Lung (tissue), 12 donors: ENCODE measurements around the gene C1QTNF6. TPM values are rescaled to one million over a fixed set of nuclear protein-coding genes. Genes with fewer than 3 reads are reported as not detected.

ENCODE experiments used
- ATAC-seq: fragments of 200-7000 bp; cut with Tn5 transposase; one replicate; pipeline ENCODE4 v1.9.1; 2020; ENCODE audit warnings: moderate number of reproducible peaks; ENCODE audit not compliant: insufficient read depth, low FRiP score
- DNase-seq, 3 donors: peaks; one replicate each; pipeline ENCODE4 v3.0.0-alpha.2; 2013 to 2017
- H3K27ac ChIP-seq, 2 donors: one replicate each; pipeline ENCODE4 v1.5.1; 2013; ENCODE audit warnings: mild to moderate bottlenecking in 2 of 2, moderate library complexity in 2 of 2, control low read depth in 1 of 2, inconsistent platforms in 1 of 2, low read depth in 1 of 2, low read length in 1 of 2
- H3K27me3 ChIP-seq, 3 donors: one replicate each; pipeline ENCODE4 v1.5.1; 2013; ENCODE audit warnings: low read length in 2 of 3; ENCODE audit not compliant: control insufficient read depth in 3 of 3, insufficient read depth in 3 of 3
- H3K36me3 ChIP-seq, 4 donors: one replicate each; pipeline ENCODE4 v1.5.1; 2013; ENCODE audit warnings: low read length in 4 of 4, mild to moderate bottlenecking in 1 of 4, moderate library complexity in 1 of 4; ENCODE audit not compliant: control insufficient read depth in 4 of 4, insufficient read depth in 4 of 4
- H3K4me1 ChIP-seq, 5 donors: one replicate each; pipeline ENCODE4 v1.5.1; 2013; ENCODE audit warnings: low read length in 5 of 5, mild to moderate bottlenecking in 2 of 5, moderate library complexity in 1 of 5; ENCODE audit not compliant: control insufficient read depth in 5 of 5, insufficient read depth in 5 of 5
- H3K4me3 ChIP-seq: one replicate; pipeline ENCODE4 v1.5.1; 2013; ENCODE audit warnings: mild to moderate bottlenecking, control low read depth, moderate library complexity
- H3K9ac ChIP-seq, 2 donors: one replicate each; pipeline ENCODE4 v1.5.1; 2013; ENCODE audit warnings: low read length in 2 of 2, control low read depth in 1 of 2; ENCODE audit not compliant: insufficient read depth in 1 of 2
- H3K9me3 ChIP-seq, 4 donors: one replicate each; pipeline ENCODE4 v1.5.1; 2013; ENCODE audit warnings: low read length in 3 of 4, mild to moderate bottlenecking in 1 of 4, moderate library complexity in 1 of 4; ENCODE audit not compliant: control insufficient read depth in 4 of 4, insufficient read depth in 3 of 4
- WGBS, 2 donors: extraction: QIAGEN DNeasy Blood & Tissue Kit; methylation state at CpG; one replicate each; pipeline ENCODE4 v1.1.7; 2013; 5-methylcytosine and 5-hydroxymethylcytosine counted together
- polyA plus RNA-seq, 2 donors: library from polyadenylated mRNA; stranded (reverse); fragments of 200-250 nt; gene quantifications; one replicate each; pipeline ENCODE4 v1.2.1, GENCODE V29; 2013
- total RNA-seq, 2 donors: library from RNA; depleted of rRNA in 1 of 2; stranded (reverse); fragments of >200 nt in 1 of 2; gene quantifications; one replicate each; pipeline ENCODE4 v1.2.1, GENCODE V29; 2014 to 2021
- TF ChIP-seq, protein P1 (sequence below): IDR thresholded peaks from 2 replicates; pipeline ENCODE4 v1.5.1; 2012; ENCODE audit warnings: mild to moderate bottlenecking; ENCODE audit errors: control extremely low read depth, extremely low read depth
- donor health status: control.
- donor health status: control.
- donor health status: Bipolar disorder and iron deficiency.
- donor health status: healthy.
- donor health status: DM: yes; HTN: yes; CAD: no.

C1QTNF6 gene
- total and polyA plus RNA-seq, 4 donors: 3.8 to 14.0 (median 4.3) TPM

DNA sequence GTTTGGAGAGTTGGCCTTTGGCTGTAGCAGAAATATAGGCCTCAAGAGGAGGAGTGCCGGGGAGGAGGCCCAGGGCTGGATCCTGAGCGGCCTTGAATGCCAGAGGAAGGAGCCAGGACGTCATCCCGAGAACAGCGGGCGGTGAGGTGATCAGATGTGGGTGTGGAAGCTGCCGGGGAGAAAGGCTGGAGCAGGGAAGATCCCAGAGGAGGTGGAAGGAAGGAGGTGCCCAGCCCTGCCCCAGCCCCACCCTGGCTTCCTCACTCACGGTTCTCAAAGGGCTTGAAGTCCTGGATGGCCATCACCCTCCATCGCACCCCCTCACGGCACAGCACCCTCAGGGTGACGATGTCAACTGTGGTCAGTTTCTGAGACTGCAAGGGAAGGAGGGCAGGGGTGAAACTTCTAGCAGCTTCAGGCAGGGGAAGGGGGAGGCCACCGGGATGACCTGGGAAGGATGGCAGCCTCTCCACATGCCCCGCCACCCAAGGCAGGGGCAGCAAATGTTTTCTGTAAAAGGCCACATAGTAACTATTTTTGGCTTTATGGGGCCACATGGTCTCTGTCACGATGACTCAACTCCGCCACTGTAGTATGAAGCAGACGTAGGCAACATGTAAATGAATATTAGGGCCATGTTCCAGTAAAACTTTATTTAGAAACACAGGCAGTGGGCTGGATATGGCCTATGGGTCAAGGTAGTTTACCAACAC lies 49.0 kb downstream of the C1QTNF6 start:
- no peaks in the 10 kb centered on the region for H3K9me3 ChIP-seq
- DNase-seq: no peak
- TF ChIP-seq, protein P1, sequence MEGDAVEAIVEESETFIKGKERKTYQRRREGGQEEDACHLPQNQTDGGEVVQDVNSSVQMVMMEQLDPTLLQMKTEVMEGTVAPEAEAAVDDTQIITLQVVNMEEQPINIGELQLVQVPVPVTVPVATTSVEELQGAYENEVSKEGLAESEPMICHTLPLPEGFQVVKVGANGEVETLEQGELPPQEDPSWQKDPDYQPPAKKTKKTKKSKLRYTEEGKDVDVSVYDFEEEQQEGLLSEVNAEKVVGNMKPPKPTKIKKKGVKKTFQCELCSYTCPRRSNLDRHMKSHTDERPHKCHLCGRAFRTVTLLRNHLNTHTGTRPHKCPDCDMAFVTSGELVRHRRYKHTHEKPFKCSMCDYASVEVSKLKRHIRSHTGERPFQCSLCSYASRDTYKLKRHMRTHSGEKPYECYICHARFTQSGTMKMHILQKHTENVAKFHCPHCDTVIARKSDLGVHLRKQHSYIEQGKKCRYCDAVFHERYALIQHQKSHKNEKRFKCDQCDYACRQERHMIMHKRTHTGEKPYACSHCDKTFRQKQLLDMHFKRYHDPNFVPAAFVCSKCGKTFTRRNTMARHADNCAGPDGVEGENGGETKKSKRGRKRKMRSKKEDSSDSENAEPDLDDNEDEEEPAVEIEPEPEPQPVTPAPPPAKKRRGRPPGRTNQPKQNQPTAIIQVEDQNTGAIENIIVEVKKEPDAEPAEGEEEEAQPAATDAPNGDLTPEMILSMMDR: no peak
- no peak overlapping the region for H3K9ac ChIP-seq
- H3K4me1 ChIP-seq: no peaks in the 10 kb centered on the region
- ATAC-seq: no peak
- WGBS, 2 donors: 67 to 71% methylated on average over 15 to 16 of the region's 16 CpGs
- H3K27me3 ChIP-seq: no peaks in the 10 kb centered on the region
- H3K27ac ChIP-seq: no peak overlapping the region
- H3K36me3 ChIP-seq: no peaks in the 10 kb centered on the region
- no peak overlapping the region for H3K4me3 ChIP-seq

DNA sequence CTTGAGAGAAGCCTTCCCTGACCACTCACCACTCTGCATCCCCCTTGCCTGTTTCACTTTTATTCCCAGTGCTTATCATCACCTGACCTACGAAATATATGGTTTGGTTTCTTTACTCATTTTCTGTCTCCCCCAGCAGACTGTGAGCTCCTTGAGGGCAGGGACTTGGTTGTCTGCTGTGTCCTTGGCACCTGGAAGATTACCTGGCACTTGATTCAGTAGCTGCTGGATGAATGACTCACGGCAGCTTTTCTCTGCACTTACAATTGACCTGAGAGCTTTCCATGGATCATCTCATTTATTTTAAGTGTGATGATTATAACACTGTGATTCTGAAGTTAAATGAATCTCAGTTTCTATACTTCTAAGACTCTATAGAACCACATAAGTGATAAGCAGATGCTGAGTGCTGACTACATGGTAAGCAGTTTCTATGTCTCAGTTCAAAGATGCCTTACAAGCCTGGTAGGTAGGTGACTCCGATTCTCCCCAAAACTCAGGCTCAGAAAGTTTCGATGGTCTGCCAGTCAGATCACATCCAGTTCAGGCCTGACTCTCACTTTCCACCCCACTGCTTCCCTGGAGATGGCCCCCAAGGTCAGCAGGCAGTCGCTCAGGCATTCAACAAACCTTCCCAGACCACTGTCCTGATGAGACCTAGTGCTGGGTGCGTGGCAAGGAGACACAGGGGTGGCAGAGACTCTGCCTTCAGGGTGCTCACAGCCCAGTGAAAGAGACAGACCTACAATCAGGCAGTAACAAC lies 50.0 kb downstream of the C1QTNF6 start:
- Histone ChIP-seq H3K27me3 (no peaks in the 10 kb centered on the region), H3K36me3 (no peaks in the 10 kb centered on the region), H3K4me3 (no peak overlapping the region), H3K9me3 (no peaks in the 10 kb centered on the region), H3K4me1 (no peaks in the 10 kb centered on the region), H3K9ac (no peak overlapping the region), H3K27ac (no peak overlapping the region)
- ATAC-seq (no peak), DNase-seq (no peak)
- WGBS, 2 donors: 76 to 85% methylated on average over 6 of the region's 6 CpGs
- TF ChIP-seq, protein P1: no peak

DNA sequence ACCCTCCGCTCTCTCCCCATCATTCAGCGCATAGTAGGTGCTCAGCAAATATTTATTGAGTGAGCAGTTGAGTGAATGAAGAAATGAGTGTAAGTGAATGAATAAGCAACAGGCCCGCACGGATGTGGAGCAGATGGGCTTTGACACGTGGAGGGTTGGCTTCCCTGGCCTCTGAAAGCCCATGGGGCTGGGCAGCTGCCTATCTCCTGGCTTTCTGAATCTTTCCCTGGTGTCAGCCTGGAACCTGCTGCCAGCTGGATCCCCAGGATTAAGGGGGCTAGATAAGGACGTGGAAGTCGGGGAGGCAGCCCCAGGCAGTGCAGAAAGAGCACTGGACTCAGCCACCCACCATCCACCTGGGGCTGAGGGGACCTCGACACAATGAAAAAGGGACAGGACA lies 50.9 kb downstream of the C1QTNF6 start:
- Histone ChIP-seq H3K27me3 (no peaks in the 10 kb centered on the region), H3K27ac (no peak overlapping the region), H3K36me3 (no peaks in the 10 kb centered on the region), H3K9ac (no peak overlapping the region), H3K4me3 (no peak overlapping the region), H3K4me1 (no peaks in the 10 kb centered on the region), H3K9me3 (no peaks in the 10 kb centered on the region)
- DNase-seq: no peak
- TF ChIP-seq, protein P1: no peak
- WGBS, 2 donors: 83 to 86% methylated on average over 8 of the region's 8 CpGs
- ATAC-seq: no peak
